Measurements from ENCODE around the gene RAB3D.

RAB3D gene

GRCh38 chr19:11295180-11295579 lies 44.3 kb downstream of the RAB3D start:
- DNase-seq = no peak

GRCh38 chr19:11293433-11294389 lies 45.7 kb downstream of the RAB3D start:
- DNase-seq = peak; percentile 83 to 90

- DNase-seq = no peak
These were observed 47.5 kb downstream of the RAB3D start for GRCh38 chr19:11291991-11292390.

GRCh38 chr19:11291415-11291814 lies 48.0 kb downstream of the RAB3D start:
- DNase-seq = no peak

GRCh38 chr19:11290256-11290655 lies 49.2 kb downstream of the RAB3D start:
- no peak for DNase-seq

- peak in 1 of 2 experiments; percentile 34 for DNase-seq
These were observed 51.1 kb downstream of the RAB3D start for GRCh38 chr19:11288349-11288748.

GRCh38 chr19:11286312-11286974 lies 53.0 kb downstream of the RAB3D start:
- DNase-seq = no peak

- no peak for DNase-seq
These were observed 54.9 kb downstream of the RAB3D start for GRCh38 chr19:11284515-11284914.

GRCh38 chr19:11281356-11282049 lies 58.0 kb downstream of the RAB3D start:
- DNase-seq = no peak

- DNase-seq = no peak
These were observed 59.8 kb downstream of the RAB3D start for GRCh38 chr19:11279505-11280236.

GRCh38 chr19:11278670-11279069 lies 60.8 kb downstream of the RAB3D start:
- DNase-seq = no peak

GRCh38 chr19:11274533-11275086 lies 64.8 kb downstream of the RAB3D start:
- no peak for DNase-seq

GRCh38 chr19:11273989-11274388 lies 65.5 kb downstream of the RAB3D start:
- DNase-seq = no peak

- DNase-seq = no peak
These were observed 66.2 kb downstream of the RAB3D start for GRCh38 chr19:11273296-11273695.
